GM20000 (cell line): Measurements from ENCODE around the gene CDK5RAP2.

Experiments used
- DNase-seq: peaks from one replicate; pipeline ENCODE4 v3.0.0; 2012; ENCODE audit warnings: low spot score
- CTCF ChIP-seq: IDR thresholded peaks from 2 replicates; pipeline ENCODE4 v1.5.1; 2012; ENCODE audit warnings: mild to moderate bottlenecking, control low read depth; ENCODE audit errors: extremely low read depth, missing control alignments

Gene CDK5RAP2

DNA sequence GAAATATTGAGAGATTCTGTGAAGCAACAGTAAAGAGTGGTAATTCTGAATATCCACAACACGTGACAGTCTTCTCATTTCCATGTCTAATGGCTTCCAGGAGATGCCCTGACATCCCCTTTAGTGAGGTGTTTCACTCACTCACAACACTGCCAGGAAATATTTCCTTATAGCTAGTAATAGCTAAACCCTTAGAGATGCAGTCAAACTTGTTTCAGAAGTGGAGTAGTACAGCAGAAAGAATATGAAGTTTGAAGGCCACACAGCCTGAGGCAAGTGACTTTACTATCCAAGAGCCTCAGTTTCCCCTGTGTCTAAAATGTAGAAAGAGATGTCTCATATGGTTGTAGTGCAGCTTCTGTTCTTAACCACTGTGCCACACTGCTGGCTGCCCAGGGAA, 139.2 kb downstream of the CDK5RAP2 start:
- DNase-seq: no peak
- no peak for TF ChIP-seq CTCF

- TF ChIP-seq CTCF: no peak
Measured at GRCh38 chr9:120439926-120440325, 140.0 kb downstream of the CDK5RAP2 start.

GRCh38 chr9:120438836-120439546, 141.0 kb downstream of the CDK5RAP2 start:
- no peak for TF ChIP-seq CTCF
- DNase-seq: no peak

More at GRCh38 chr9:120439926-120440325, 140.0 kb downstream of the CDK5RAP2 start:
- DNase-seq: no peak

DNA sequence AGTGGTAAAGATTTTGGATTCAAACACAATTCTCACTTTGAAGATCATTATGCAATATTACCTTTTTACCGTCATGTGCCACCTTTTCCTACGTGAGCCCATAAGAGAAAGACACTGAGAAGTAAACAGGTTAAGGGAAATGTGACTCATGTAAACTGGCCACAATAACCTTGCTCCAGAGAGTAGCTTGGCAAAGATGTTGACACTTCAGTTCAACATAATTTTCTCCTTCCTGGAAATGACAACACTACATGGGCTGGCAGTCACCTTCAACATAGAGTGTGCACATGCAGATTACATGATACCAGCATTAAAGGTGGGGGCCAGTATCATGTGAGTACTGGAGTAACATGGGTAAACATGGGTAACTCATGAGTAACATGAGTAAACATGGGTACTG, 141.9 kb downstream of the CDK5RAP2 start:
- DNase-seq: no peak
- no peak for TF ChIP-seq CTCF

GRCh38 chr9:120436983-120437475, 142.9 kb downstream of the CDK5RAP2 start:
- DNase-seq: no peak
- no peak for TF ChIP-seq CTCF

DNA sequence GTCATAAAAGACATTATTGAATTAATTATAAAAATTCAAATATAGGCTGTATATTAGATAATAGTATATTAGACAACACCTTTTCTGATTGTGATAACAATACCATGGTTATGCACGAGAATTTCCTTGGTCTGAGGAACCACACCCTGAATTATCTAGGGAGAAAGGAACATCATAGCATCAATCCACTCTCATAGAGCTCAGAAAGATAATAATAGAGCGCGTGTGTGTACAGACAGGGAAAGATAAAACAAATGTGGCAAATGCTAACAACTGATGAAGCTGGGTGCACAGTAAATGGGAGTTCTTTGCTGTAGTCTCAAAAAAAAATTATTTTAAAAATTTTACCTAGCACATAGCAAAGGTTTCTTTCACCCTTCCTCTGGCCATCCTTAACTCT, 143.5 kb downstream of the CDK5RAP2 start:
- DNase-seq: no peak
- TF ChIP-seq CTCF: no peak

DNA sequence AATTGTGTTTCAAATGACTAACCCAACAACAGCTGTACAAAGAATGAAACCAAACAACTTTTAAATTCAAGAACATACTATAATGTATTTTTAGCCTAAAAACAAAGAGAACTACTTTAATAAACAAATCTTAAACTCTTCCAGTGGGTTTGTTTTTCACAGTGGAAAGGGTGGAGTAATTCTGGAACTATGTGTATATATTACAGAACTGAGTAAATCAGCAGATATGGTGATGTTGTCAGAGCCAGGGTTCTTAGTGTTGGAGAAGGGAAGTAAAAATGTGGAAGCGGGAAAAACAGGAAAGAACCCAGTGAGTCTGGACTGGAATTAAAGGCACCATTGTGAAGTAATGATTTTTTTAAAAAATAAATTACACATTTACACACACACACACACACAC, 144.9 kb downstream of the CDK5RAP2 start:
- no peak for TF ChIP-seq CTCF
- DNase-seq: no peak
